Naive thymus-derived CD4-positive, alpha-beta T cell (primary cell): ENCODE data around the gene ST14. TPM values are rescaled to one million over a fixed set of nuclear protein-coding genes. Genes with fewer than 3 reads are reported as not detected.

ENCODE experiments used
- ATAC-seq: fragments of 150-1000 bp; cut with Tn5 transposase; 2 replicates; pipeline ENCODE4 v1.10.0; 2021; ENCODE audit warnings: mild to moderate bottlenecking, moderate library complexity
- CTCF ChIA-PET: fragments of 350-600 bp; sonication (Branson Sonifier 250); formaldehyde crosslinking; loops from one replicate; lab custom pipeline; 2021; ENCODE audit warnings: antibody characterized with exemption; lab: Charles Lee
- POLR2A ChIA-PET: fragments of 350-600 bp; sonication (Branson Sonifier 250); formaldehyde crosslinking; loops from one replicate; lab custom pipeline; 2021; ENCODE audit warnings: antibody characterized with exemption, inconsistent platforms; lab: Charles Lee
- DNase-seq, 9 donors: peaks; one replicate each; pipeline versions ENCODE4 v3.0.0 to v3.0.0-alpha.2; 2020 to 2022; ENCODE audit warnings: mixed read lengths in 1 of 9
- H3K27ac ChIP-seq: one replicate; pipeline ENCODE4 v1.7.0; 2013; ENCODE audit warnings: mild to moderate bottlenecking, low read depth, low read length, moderate library complexity
- H3K27me3 ChIP-seq, 2 donors: one replicate each; pipeline ENCODE4 v1.7.0; 2013; ENCODE audit warnings: low read length in 2 of 2, mild to moderate bottlenecking in 2 of 2, moderate library complexity in 2 of 2; ENCODE audit not compliant: control insufficient read depth in 2 of 2, insufficient read depth in 2 of 2
- H3K36me3 ChIP-seq, 3 experiments: 1 replicate in 2 of 3; 2 replicates in 1 of 3; pipeline ENCODE4 v1.7.0; 2013; ENCODE audit warnings: low read length in 3 of 3, mild to moderate bottlenecking in 3 of 3, moderate library complexity in 1 of 3; ENCODE audit not compliant: insufficient read depth in 3 of 3, control insufficient read depth in 2 of 3
- H3K4me1 ChIP-seq, 2 donors: one replicate each; pipeline ENCODE4 v1.7.0; 2013; ENCODE audit warnings: low read length in 2 of 2, mild to moderate bottlenecking in 2 of 2, moderate library complexity in 1 of 2; ENCODE audit not compliant: control insufficient read depth in 2 of 2, insufficient read depth in 2 of 2
- H3K4me3 ChIP-seq: 2 replicates; pipeline ENCODE4 v1.7.0; 2013; ENCODE audit warnings: mild to moderate bottlenecking, low read length
- H3K9me3 ChIP-seq, 3 experiments: 1 replicate in 2 of 3; 2 replicates in 1 of 3; pipeline ENCODE4 v1.7.0; 2013; ENCODE audit warnings: low read length in 3 of 3; ENCODE audit not compliant: control insufficient read depth in 2 of 3
- H3K27ac Mint-ChIP-seq, 9 donors: one replicate each; pipeline ENCODE4 v1.8.0; 2020 to 2022; ENCODE audit warnings: mixed read lengths in 9 of 9, mild to moderate bottlenecking in 8 of 9, moderate library complexity in 5 of 9, inconsistent platforms in 2 of 9
- H3K27me3 Mint-ChIP-seq, 5 donors: one replicate each; pipeline ENCODE4 v1.8.0; 2021 to 2022; ENCODE audit warnings: mixed read lengths in 5 of 5, mild to moderate bottlenecking in 1 of 5
- H3K36me3 Mint-ChIP-seq, 5 donors: one replicate each; pipeline ENCODE4 v1.8.0; 2020 to 2022; ENCODE audit warnings: mixed read lengths in 5 of 5, mild to moderate bottlenecking in 3 of 5, inconsistent platforms in 1 of 5
- H3K4me1 Mint-ChIP-seq, 7 donors: one replicate each; pipeline ENCODE4 v1.8.0; 2020 to 2022; ENCODE audit warnings: mixed read lengths in 7 of 7, mild to moderate bottlenecking in 3 of 7, inconsistent platforms in 1 of 7
- H3K4me3 Mint-ChIP-seq, 10 donors: one replicate each; pipeline ENCODE4 v1.8.0; 2020 to 2022; ENCODE audit warnings: mild to moderate bottlenecking in 10 of 10, mixed read lengths in 10 of 10, moderate library complexity in 6 of 10, inconsistent platforms in 2 of 10
- H3K9me3 Mint-ChIP-seq, 11 donors: one replicate each; pipeline ENCODE4 v1.8.0; 2020 to 2022; ENCODE audit warnings: mixed read lengths in 11 of 11, mild to moderate bottlenecking in 4 of 11, inconsistent platforms in 1 of 11, moderate library complexity in 1 of 11
- intact Hi-C, 2 donors: fragments of 100-400 bp; cut with micrococcal nuclease; formaldehyde crosslinking; loops; one replicate each; pipeline ENCODE4 v1.15.1; 2023
- polyA plus RNA-seq, 2 donors: library from polyadenylated mRNA; unstranded; fragments of 300-500 nt; fragmentation: Illumina TruSeq; gene quantifications; one replicate each; pipeline ENCODE4 v1.2.3, GENCODE V29; 2021
- total RNA-seq, 6 experiments: library from RNA in 5 of 6; stranded (reverse) in 5 of 6; gene quantifications; 1 replicate in 5 of 6; 2 replicates in 1 of 6; pipeline ENCODE4 v1.2.3 and lab custom pipeline; 2021 to 2026

ST14 gene
- total and polyA plus RNA-seq, 7 experiments from 2014 or later, result 0.05 to 8.8 (median 0.51) TPM; not detected in 2

- ATAC-seq (peak; percentile 92), DNase-seq (peak; percentile 39 to 83 (median 67))
- Mint-ChIP-seq H3K9me3 (peaks cover 0 to 2% (median 0%) of the 10 kb centered on the region in 11 donors), H3K4me1 (peaks cover 0 to 2% (median 0%) of the 10 kb centered on the region in 7 donors), H3K4me3 (no peak overlapping the region), H3K36me3 (no peaks in the 10 kb centered on the region), H3K27ac (no peak overlapping the region), H3K27me3 (peaks cover 0 to 11% (median 0%) of the 10 kb centered on the region in 5 donors)
- H3K4me1 ChIP-seq, result no peaks in the 10 kb centered on the region
- H3K27ac ChIP-seq, result no peak overlapping the region
- H3K4me3 ChIP-seq, result no peak overlapping the region
- CTCF ChIA-PET, result interaction anchor here (0.8 to 1.4 kb wide), 12 partner anchors 13 to 649 kb away, joined by 3 to 15 read pairs (median 4); no protein-coding TSS in a partner anchor
- no peaks in the 10 kb centered on the region for H3K27me3 ChIP-seq
- intact Hi-C loops, result loop anchor here (1.0 to 10.0 kb wide), 6 partner anchors 101 to 681 kb away; partner anchors contain the start of gene ZBTB44 (in 1 of the 2)
- no peaks in the 10 kb centered on the region for H3K36me3 ChIP-seq
- POLR2A ChIA-PET, result no interaction called here
- no peaks in the 10 kb centered on the region for H3K9me3 ChIP-seq
Observed at GRCh38 chr11:130213143-130213978, 53.8 kb downstream of the ST14 start.

- no peak for ATAC-seq
- ChIA-PET POLR2A (no interaction called here), CTCF (no interaction called here)
- intact Hi-C loops, result loop anchor here (1.0 to 10.0 kb wide), 6 partner anchors 100 to 681 kb away; partner anchors contain the start of gene ZBTB44 (in 1 of the 2)
- peaks cover 0 to 11% (median 0%) of the 10 kb centered on the region in 5 donors for H3K27me3 Mint-ChIP-seq
- H3K36me3 ChIP-seq, result no peaks in the 10 kb centered on the region
- no peaks in the 10 kb centered on the region for H3K9me3 ChIP-seq
- H3K4me3 ChIP-seq, result no peak overlapping the region
- no peak overlapping the region for H3K27ac Mint-ChIP-seq
- peaks cover 0 to 2% (median 0%) of the 10 kb centered on the region in 11 donors for H3K9me3 Mint-ChIP-seq
- DNase-seq, result no peak
- no peak overlapping the region for H3K4me3 Mint-ChIP-seq
- H3K4me1 ChIP-seq, result no peaks in the 10 kb centered on the region
- no peaks in the 10 kb centered on the region for H3K27me3 ChIP-seq
- H3K27ac ChIP-seq, result no peak overlapping the region
- H3K4me1 Mint-ChIP-seq, result peaks cover 0 to 2% (median 0%) of the 10 kb centered on the region in 7 donors
- H3K36me3 Mint-ChIP-seq, result no peaks in the 10 kb centered on the region
Observed at GRCh38 chr11:130213979-130214281, 54.3 kb downstream of the ST14 start.

- Mint-ChIP-seq H3K27ac (no peak overlapping the region), H3K4me3 (no peak overlapping the region), H3K27me3 (peaks cover 0 to 11% (median 0%) of the 10 kb centered on the region in 5 donors), H3K36me3 (no peaks in the 10 kb centered on the region), H3K9me3 (peaks cover 0 to 2% (median 0%) of the 10 kb centered on the region in 11 donors), H3K4me1 (peaks cover 0 to 2% (median 0%) of the 10 kb centered on the region in 7 donors)
- H3K27ac ChIP-seq, result no peak overlapping the region
- H3K4me3 ChIP-seq, result no peak overlapping the region
- H3K4me1 ChIP-seq, result no peaks in the 10 kb centered on the region
- DNase-seq (no peak), ATAC-seq (no peak)
- ChIA-PET CTCF (no interaction called here), POLR2A (no interaction called here)
- no peaks in the 10 kb centered on the region for H3K36me3 ChIP-seq
- H3K27me3 ChIP-seq, result no peaks in the 10 kb centered on the region
- intact Hi-C loops, result loop anchor here in 1 of 2 donors (10.0 kb wide), 1 partner anchor 680 kb away; no protein-coding TSS in a partner anchor
- H3K9me3 ChIP-seq, result no peaks in the 10 kb centered on the region
Observed at GRCh38 chr11:130214861-130215530, 55.4 kb downstream of the ST14 start.

- H3K36me3 Mint-ChIP-seq, result no peaks in the 10 kb centered on the region
- H3K27me3 ChIP-seq, result no peaks in the 10 kb centered on the region
- peaks cover 0 to 11% (median 0%) of the 10 kb centered on the region in 5 donors for H3K27me3 Mint-ChIP-seq
- no peak overlapping the region for H3K27ac ChIP-seq
- POLR2A ChIA-PET, result no interaction called here
- no peaks in the 10 kb centered on the region for H3K4me1 ChIP-seq
- no peaks in the 10 kb centered on the region for H3K9me3 ChIP-seq
- H3K36me3 ChIP-seq, result no peaks in the 10 kb centered on the region
- H3K4me1 Mint-ChIP-seq, result peaks cover 0 to 2% (median 0%) of the 10 kb centered on the region in 7 donors
- H3K4me3 ChIP-seq, result no peak overlapping the region
- H3K4me3 Mint-ChIP-seq, result no peak overlapping the region
- CTCF ChIA-PET, result interaction anchor here (1.1 kb wide), 1 partner anchor 684 kb away, joined by 3 read pairs; no protein-coding TSS in a partner anchor
- no peak for ATAC-seq
- intact Hi-C loops, result loop anchor here in 1 of 2 donors (10.0 kb wide), 1 partner anchor 679 kb away; no protein-coding TSS in a partner anchor
- no peak for DNase-seq
- peaks cover 0 to 2% (median 0%) of the 10 kb centered on the region in 11 donors for H3K9me3 Mint-ChIP-seq
- no peak overlapping the region for H3K27ac Mint-ChIP-seq
Observed at GRCh38 chr11:130215531-130216220, 56.1 kb downstream of the ST14 start.

GRCh38 chr11:130216221-130216550, 56.6 kb downstream of the ST14 start:
- ATAC-seq (no peak), DNase-seq (no peak)
- H3K27ac Mint-ChIP-seq, result peak overlapping the region in 1 of 9 donors; percentile 2
- intact Hi-C loops, result loop anchor here in 1 of 2 donors (10.0 kb wide), 1 partner anchor 679 kb away; no protein-coding TSS in a partner anchor
- peaks cover 0 to 2% (median 0%) of the 10 kb centered on the region in 11 donors for H3K9me3 Mint-ChIP-seq
- Histone ChIP-seq H3K27ac (no peak overlapping the region), H3K9me3 (no peaks in the 10 kb centered on the region), H3K27me3 (no peaks in the 10 kb centered on the region), H3K4me3 (no peak overlapping the region), H3K36me3 (no peaks in the 10 kb centered on the region), H3K4me1 (no peaks in the 10 kb centered on the region)
- POLR2A ChIA-PET, result no interaction called here
- peaks cover 0 to 10% (median 0%) of the 10 kb centered on the region in 5 donors for H3K27me3 Mint-ChIP-seq
- H3K36me3 Mint-ChIP-seq, result no peaks in the 10 kb centered on the region
- H3K4me1 Mint-ChIP-seq, result peaks cover 0 to 2% (median 0%) of the 10 kb centered on the region in 7 donors
- H3K4me3 Mint-ChIP-seq, result no peak overlapping the region
- CTCF ChIA-PET, result interaction anchor here (1.1 kb wide), 1 partner anchor 684 kb away, joined by 3 read pairs; no protein-coding TSS in a partner anchor

GRCh38 chr11:130216591-130217132, 57.1 kb downstream of the ST14 start:
- H3K4me3 Mint-ChIP-seq, result no peak overlapping the region
- no peak overlapping the region for H3K27ac ChIP-seq
- no peaks in the 10 kb centered on the region for H3K9me3 ChIP-seq
- H3K27me3 Mint-ChIP-seq, result peaks cover 0 to 5% (median 0%) of the 10 kb centered on the region in 5 donors
- no peak overlapping the region for H3K27ac Mint-ChIP-seq
- H3K9me3 Mint-ChIP-seq, result peaks cover 0 to 2% (median 0%) of the 10 kb centered on the region in 11 donors
- no peak for ATAC-seq
- no peaks in the 10 kb centered on the region for H3K27me3 ChIP-seq
- H3K36me3 ChIP-seq, result no peaks in the 10 kb centered on the region
- CTCF ChIA-PET, result interaction anchor here (1.1 kb wide), 1 partner anchor 683 kb away, joined by 3 read pairs; no protein-coding TSS in a partner anchor
- H3K4me1 ChIP-seq, result no peaks in the 10 kb centered on the region
- H3K36me3 Mint-ChIP-seq, result no peaks in the 10 kb centered on the region
- POLR2A ChIA-PET, result no interaction called here
- no peak overlapping the region for H3K4me3 ChIP-seq
- H3K4me1 Mint-ChIP-seq, result peaks cover 0 to 2% (median 0%) of the 10 kb centered on the region in 7 donors
- intact Hi-C loops, result loop anchor here in 1 of 2 donors (10.0 kb wide), 1 partner anchor 678 kb away; no protein-coding TSS in a partner anchor
- no peak for DNase-seq
